Measurements from ENCODE around the gene PDGFRB. TPM values are rescaled to one million over a fixed set of nuclear protein-coding genes. Genes with fewer than 3 reads are reported as not detected.

PDGFRB gene
- total RNA-seq, 5 donors from 2014 or later (not counting 1 experiment from before 2014, with no cell fraction given), result 0.32 to 3.6 (median 1.6) TPM

GRCh38 chr5:150109921-150110320 lies 45.7 kb downstream of the PDGFRB start:
- H3K27me3 Mint-ChIP-seq, result peaks cover 0 to 8% of the 10 kb centered on the region in 2 donors
- ChIA-PET POLR2A (no interaction called here), CTCF (no interaction called here)
- no peaks in the 10 kb centered on the region for H3K9me3 ChIP-seq
- 48% methylated on average over 4 of the region's 4 CpGs for WGBS (ENCODE audit: insufficient coverage)
- no peaks in the 10 kb centered on the region for H3K36me3 ChIP-seq (ENCODE audit: control insufficient read depth in 2 of 2, extremely low read depth in 1 of 2, insufficient read depth in 1 of 2, low read length in 1 of 2)
- no peak overlapping the region for H3K4me3 ChIP-seq (ENCODE audit: control insufficient read depth in 1 of 2, extremely low read depth in 1 of 2, low read length in 1 of 2)
- H3K27ac Mint-ChIP-seq, result no peak overlapping the region
- no peak overlapping the region for H3K4me3 Mint-ChIP-seq
- H3K27me3 ChIP-seq (replicated peaks in 1 of 2; ENCODE audit: control insufficient read depth in 2 of 2, extremely low read depth in 1 of 2, insufficient read depth in 2 of 2, low read length in 1 of 2), result peaks cover 0 to 16% of the 10 kb centered on the region in 2 experiments
- H3K27ac ChIP-seq (ENCODE audit: low read length), result no peak overlapping the region
- no peaks in the 10 kb centered on the region for H3K9me3 Mint-ChIP-seq
- no peaks in the 10 kb centered on the region for H3K36me3 Mint-ChIP-seq
- ATAC-seq (replicated peaks in 1 of 4) (no peak), DNase-seq (no peak)
- H3K4me1 Mint-ChIP-seq, result no peaks in the 10 kb centered on the region
- no peaks in the 10 kb centered on the region for H3K4me1 ChIP-seq (ENCODE audit: control insufficient read depth in 1 of 2, extremely low read depth in 1 of 2, insufficient read depth in 2 of 2, low read length in 2 of 2)

- no peak for ATAC-seq (replicated peaks in 1 of 4)
- Mint-ChIP-seq H3K9me3 (no peaks in the 10 kb centered on the region), H3K4me3 (no peak overlapping the region), H3K36me3 (no peaks in the 10 kb centered on the region), H3K4me1 (no peaks in the 10 kb centered on the region), H3K27me3 (peaks cover 0 to 8% of the 10 kb centered on the region in 2 donors), H3K27ac (no peak overlapping the region)
- H3K4me1 ChIP-seq (ENCODE audit: control insufficient read depth in 1 of 2, extremely low read depth in 1 of 2, insufficient read depth in 2 of 2, low read length in 2 of 2), result no peaks in the 10 kb centered on the region
- ChIA-PET POLR2A (no interaction called here), CTCF (interaction anchor here in 1 of 2 donors (0.6 kb wide), 1 partner anchor 205 kb away, joined by 3 read pairs; no protein-coding TSS in a partner anchor)
- 100% methylated on average over 1 of the region's 11 CpGs for WGBS (ENCODE audit: insufficient coverage)
- no peaks in the 10 kb centered on the region for H3K36me3 ChIP-seq (ENCODE audit: control insufficient read depth in 2 of 2, extremely low read depth in 1 of 2, insufficient read depth in 1 of 2, low read length in 1 of 2)
- H3K4me3 ChIP-seq (ENCODE audit: control insufficient read depth in 1 of 2, extremely low read depth in 1 of 2, low read length in 1 of 2), result no peak overlapping the region
- H3K27ac ChIP-seq (ENCODE audit: low read length), result no peak overlapping the region
- no peak for DNase-seq
- no peaks in the 10 kb centered on the region for H3K9me3 ChIP-seq
- H3K27me3 ChIP-seq (replicated peaks in 1 of 2; ENCODE audit: control insufficient read depth in 2 of 2, extremely low read depth in 1 of 2, insufficient read depth in 2 of 2, low read length in 1 of 2), result peaks cover 0 to 13% of the 10 kb centered on the region in 2 experiments
These were observed 46.7 kb downstream of the PDGFRB start for GRCh38 chr5:150108711-150109514.

- Mint-ChIP-seq H3K9me3 (no peaks in the 10 kb centered on the region), H3K4me3 (no peak overlapping the region), H3K27ac (no peak overlapping the region), H3K27me3 (peaks cover 0 to 8% of the 10 kb centered on the region in 2 donors), H3K36me3 (no peaks in the 10 kb centered on the region), H3K4me1 (no peaks in the 10 kb centered on the region)
- WGBS (ENCODE audit: insufficient coverage), result 85% methylated on average over 4 of the region's 4 CpGs
- Histone ChIP-seq H3K4me1 (ENCODE audit: control insufficient read depth in 1 of 2, extremely low read depth in 1 of 2, insufficient read depth in 2 of 2, low read length in 2 of 2) (no peaks in the 10 kb centered on the region), H3K36me3 (ENCODE audit: control insufficient read depth in 2 of 2, extremely low read depth in 1 of 2, insufficient read depth in 1 of 2, low read length in 1 of 2) (no peaks in the 10 kb centered on the region), H3K27ac (ENCODE audit: low read length) (no peak overlapping the region), H3K4me3 (ENCODE audit: control insufficient read depth in 1 of 2, extremely low read depth in 1 of 2, low read length in 1 of 2) (no peak overlapping the region), H3K27me3 (replicated peaks in 1 of 2; ENCODE audit: control insufficient read depth in 2 of 2, extremely low read depth in 1 of 2, insufficient read depth in 2 of 2, low read length in 1 of 2) (peaks cover 0 to 15% of the 10 kb centered on the region in 2 experiments), H3K9me3 (no peaks in the 10 kb centered on the region)
- ChIA-PET CTCF (interaction anchor here in 1 of 2 donors (0.6 kb wide), 1 partner anchor 206 kb away, joined by 3 read pairs; no protein-coding TSS in a partner anchor), POLR2A (no interaction called here)
- ATAC-seq (replicated peaks in 1 of 4) (no peak), DNase-seq (no peak)
These were observed 47.7 kb downstream of the PDGFRB start for GRCh38 chr5:150107909-150108447.

GRCh38 chr5:150106674-150107426 lies 48.8 kb downstream of the PDGFRB start:
- whole genome bisulfite sequencing (ENCODE audit: insufficient coverage), result 100% methylated on average over 1 of the region's 4 CpGs
- Histone ChIP-seq H3K4me3 (ENCODE audit: control insufficient read depth in 1 of 2, extremely low read depth in 1 of 2, low read length in 1 of 2) (no peak overlapping the region), H3K9me3 (no peaks in the 10 kb centered on the region), H3K27ac (ENCODE audit: low read length) (no peak overlapping the region), H3K4me1 (ENCODE audit: control insufficient read depth in 1 of 2, extremely low read depth in 1 of 2, insufficient read depth in 2 of 2, low read length in 2 of 2) (no peaks in the 10 kb centered on the region), H3K36me3 (ENCODE audit: control insufficient read depth in 2 of 2, extremely low read depth in 1 of 2, insufficient read depth in 1 of 2, low read length in 1 of 2) (no peaks in the 10 kb centered on the region), H3K27me3 (replicated peaks in 1 of 2; ENCODE audit: control insufficient read depth in 2 of 2, extremely low read depth in 1 of 2, insufficient read depth in 2 of 2, low read length in 1 of 2) (peaks cover 0 to 11% of the 10 kb centered on the region in 2 experiments)
- Mint-ChIP-seq H3K4me3 (no peak overlapping the region), H3K36me3 (no peaks in the 10 kb centered on the region), H3K9me3 (no peaks in the 10 kb centered on the region), H3K27me3 (peaks cover 0 to 8% of the 10 kb centered on the region in 2 donors), H3K27ac (no peak overlapping the region), H3K4me1 (no peaks in the 10 kb centered on the region)
- ChIA-PET CTCF (no interaction called here), POLR2A (no interaction called here)
- ATAC-seq (replicated peaks in 1 of 4), result no peak
- DNase-seq, result no peak

GRCh38 chr5:150105928-150106615 lies 49.6 kb downstream of the PDGFRB start:
- no peak overlapping the region for H3K4me3 ChIP-seq (ENCODE audit: control insufficient read depth in 1 of 2, extremely low read depth in 1 of 2, low read length in 1 of 2)
- no peaks in the 10 kb centered on the region for H3K4me1 Mint-ChIP-seq
- no peaks in the 10 kb centered on the region for H3K36me3 ChIP-seq (ENCODE audit: control insufficient read depth in 2 of 2, extremely low read depth in 1 of 2, insufficient read depth in 1 of 2, low read length in 1 of 2)
- 94% methylated on average over 2 of the region's 7 CpGs for WGBS (ENCODE audit: insufficient coverage)
- H3K4me3 Mint-ChIP-seq, result no peak overlapping the region
- H3K27me3 ChIP-seq (replicated peaks in 1 of 2; ENCODE audit: control insufficient read depth in 2 of 2, extremely low read depth in 1 of 2, insufficient read depth in 2 of 2, low read length in 1 of 2), result peaks cover 0 to 11% of the 10 kb centered on the region in 2 experiments
- no peaks in the 10 kb centered on the region for H3K9me3 Mint-ChIP-seq
- CTCF ChIA-PET, result no interaction called here
- ATAC-seq (replicated peaks in 1 of 4) (no peak), DNase-seq (no peak)
- no peaks in the 10 kb centered on the region for H3K9me3 ChIP-seq
- H3K4me1 ChIP-seq (ENCODE audit: control insufficient read depth in 1 of 2, extremely low read depth in 1 of 2, insufficient read depth in 2 of 2, low read length in 2 of 2), result no peaks in the 10 kb centered on the region
- H3K36me3 Mint-ChIP-seq, result no peaks in the 10 kb centered on the region
- no peak overlapping the region for H3K27ac Mint-ChIP-seq
- POLR2A ChIA-PET, result no interaction called here
- peaks cover 0 to 7% of the 10 kb centered on the region in 2 donors for H3K27me3 Mint-ChIP-seq
- no peak overlapping the region for H3K27ac ChIP-seq (ENCODE audit: low read length)

GRCh38 chr5:150104550-150104870 lies 51.1 kb downstream of the PDGFRB start:
- peaks cover 2 to 3% of the 10 kb centered on the region in 2 donors for H3K27me3 Mint-ChIP-seq
- POLR2A ChIA-PET, result no interaction called here
- no peak overlapping the region for H3K4me3 Mint-ChIP-seq
- DNase-seq (no peak), ATAC-seq (replicated peaks in 1 of 4) (no peak)
- H3K27me3 ChIP-seq (replicated peaks in 1 of 2; ENCODE audit: control insufficient read depth in 2 of 2, extremely low read depth in 1 of 2, insufficient read depth in 2 of 2, low read length in 1 of 2), result peaks cover 0 to 11% of the 10 kb centered on the region in 2 experiments
- 100% methylated on average over 1 of the region's 2 CpGs for WGBS (ENCODE audit: insufficient coverage)
- H3K4me1 ChIP-seq (ENCODE audit: control insufficient read depth in 1 of 2, extremely low read depth in 1 of 2, insufficient read depth in 2 of 2, low read length in 2 of 2), result no peaks in the 10 kb centered on the region
- CTCF ChIA-PET, result no interaction called here
- no peak overlapping the region for H3K27ac Mint-ChIP-seq
- no peaks in the 10 kb centered on the region for H3K9me3 ChIP-seq
- no peaks in the 10 kb centered on the region for H3K4me1 Mint-ChIP-seq
- H3K9me3 Mint-ChIP-seq, result no peaks in the 10 kb centered on the region
- no peaks in the 10 kb centered on the region for H3K36me3 ChIP-seq (ENCODE audit: control insufficient read depth in 2 of 2, extremely low read depth in 1 of 2, insufficient read depth in 1 of 2, low read length in 1 of 2)
- no peak overlapping the region for H3K27ac ChIP-seq (ENCODE audit: low read length)
- H3K4me3 ChIP-seq (ENCODE audit: control insufficient read depth in 1 of 2, extremely low read depth in 1 of 2, low read length in 1 of 2), result no peak overlapping the region
- no peaks in the 10 kb centered on the region for H3K36me3 Mint-ChIP-seq
